ENCODE data around the gene GRK3. TPM values are rescaled to one million over a fixed set of nuclear protein-coding genes. Genes with fewer than 3 reads are reported as not detected.

Gene GRK3
- total RNA-seq, 1 experiment from 2014 or later: 14.6 TPM

GRCh38 chr22:25637672-25638071 lies 73.2 kb downstream of the GRK3 start:
- Histone ChIP-seq H3K27ac (ENCODE audit: low read depth, low read length) (no peak overlapping the region), H3K4me1 (ENCODE audit: control insufficient read depth in 1 of 2, insufficient read depth in 2 of 2, low read length in 2 of 2) (no peaks in the 10 kb centered on the region), H3K4me3 (replicated peaks in 1 of 2; ENCODE audit: low read depth in 1 of 2, low read length in 2 of 2) (no peak overlapping the region), H2AFZ (ENCODE audit: low read depth, low read length, poor library complexity, severe bottlenecking) (no peak overlapping the region), H3K79me2 (ENCODE audit: insufficient read depth, low read length) (peaks cover 4% of the 10 kb centered on the region), H3K9me2 (ENCODE audit: insufficient read depth) (no peaks in the 10 kb centered on the region), H4K20me1 (ENCODE audit: insufficient read depth) (no peaks in the 10 kb centered on the region), H3K4me2 (ENCODE audit: low read length) (no peak overlapping the region), H3K9me3 (ENCODE audit: control insufficient read depth in 1 of 2, insufficient read depth in 1 of 2, low read depth in 1 of 2, low read length in 2 of 2) (no peaks in the 10 kb centered on the region), H3K36me3 (ENCODE audit: control insufficient read depth in 1 of 2, insufficient read depth in 2 of 2, low read length in 2 of 2) (no peaks in the 10 kb centered on the region), H3K9ac (ENCODE audit: low read length) (no peak overlapping the region), H3K27me3 (ENCODE audit: insufficient read depth, low read length) (no peaks in the 10 kb centered on the region)
- TF ChIP-seq, protein P1, sequence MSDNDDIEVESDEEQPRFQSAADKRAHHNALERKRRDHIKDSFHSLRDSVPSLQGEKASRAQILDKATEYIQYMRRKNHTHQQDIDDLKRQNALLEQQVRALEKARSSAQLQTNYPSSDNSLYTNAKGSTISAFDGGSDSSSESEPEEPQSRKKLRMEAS (IDR thresholded peaks at IDR 0.05): no peak
- DNase-seq (ENCODE audit: low read depth, low spot score): no peak
- POLR2A ChIA-PET: no interaction called here
- RAD21 ChIA-PET (ENCODE audit: low non-redundant PET in 1 of 2, low total read pairs in 2 of 2, uncharacterized antibody in 2 of 2, unreplicated experiment in 2 of 2): no interaction called here
- CTCF ChIA-PET: no interaction called here
- ATAC-seq: no peak
- BruUV-seq (replicated peaks): no TSS peak
- intact Hi-C loops (cut with micrococcal nuclease): no loop called here

DNA sequence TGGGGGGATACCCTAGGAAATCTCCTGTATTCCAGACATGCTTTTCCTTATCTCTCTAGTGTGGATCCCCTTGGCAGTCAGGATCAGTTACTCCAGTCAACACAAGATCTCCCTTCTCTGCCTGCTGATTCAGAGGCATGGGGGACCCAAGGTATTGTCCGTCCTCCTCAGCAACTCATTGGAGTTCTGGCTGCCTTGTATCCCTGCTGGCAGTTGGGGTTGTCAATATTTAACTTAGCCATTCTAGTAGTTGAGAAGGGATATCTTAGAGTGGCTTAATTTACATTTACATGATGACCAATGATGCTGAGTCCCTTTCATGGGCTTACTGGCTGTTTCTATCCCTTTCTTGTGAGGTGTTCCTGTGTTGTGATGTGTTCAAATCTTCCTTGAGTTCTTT lies 74.2 kb downstream of the GRK3 start:
- no peak overlapping the region for H3K27ac ChIP-seq (ENCODE audit: low read depth, low read length)
- H3K9me2 ChIP-seq (ENCODE audit: insufficient read depth): no peaks in the 10 kb centered on the region
- H3K9ac ChIP-seq (ENCODE audit: low read length): no peak overlapping the region
- no peak overlapping the region for H3K4me2 ChIP-seq (ENCODE audit: low read length)
- DNase-seq (ENCODE audit: low read depth, low spot score) (no peak), ATAC-seq (no peak)
- peaks cover 2% of the 10 kb centered on the region in 2 experiments; a peak in 1 of 4 replicates for H3K4me1 ChIP-seq (ENCODE audit: control insufficient read depth in 1 of 2, insufficient read depth in 2 of 2, low read length in 2 of 2)
- H3K27me3 ChIP-seq (ENCODE audit: insufficient read depth, low read length): no peaks in the 10 kb centered on the region
- no peaks in the 10 kb centered on the region for H3K36me3 ChIP-seq (ENCODE audit: control insufficient read depth in 1 of 2, insufficient read depth in 2 of 2, low read length in 2 of 2)
- no peaks in the 10 kb centered on the region for H4K20me1 ChIP-seq (ENCODE audit: insufficient read depth)
- intact Hi-C loops (cut with micrococcal nuclease): no loop called here
- CTCF ChIA-PET: no interaction called here
- POLR2A ChIA-PET: no interaction called here
- H3K4me3 ChIP-seq (replicated peaks in 1 of 2; ENCODE audit: low read depth in 1 of 2, low read length in 2 of 2): no peak overlapping the region
- TF ChIP-seq CEBPB (IDR thresholded peaks at IDR 0.05; ENCODE audit: low read depth) (no peak), EZH2 (IDR thresholded peaks at IDR 0.05) (no peak), TCF7L2 (IDR thresholded peaks at IDR 0.05; ENCODE audit: borderline replicate concordance, extremely low read depth, insufficient read depth, insufficient read length) (no peak), JUND (IDR thresholded peaks at IDR 0.05) (no peak), ATF3 (IDR thresholded peaks at IDR 0.05) (no peak), SRF (IDR thresholded peaks at IDR 0.05; ENCODE audit: low read depth) (no peak), SIN3A (IDR thresholded peaks at IDR 0.05; ENCODE audit: low read depth) (no peak), ZNF274 (IDR thresholded peaks at IDR 0.05; ENCODE audit: low read depth, low read length) (no peak), YY1 (IDR thresholded peaks at IDR 0.05; ENCODE audit: extremely low read depth, insufficient replicate concordance, low read depth, low read length) (no peak), EZH2phosphoT487 (IDR thresholded peaks at IDR 0.05; ENCODE audit: borderline replicate concordance) (no peak), RAD21 (IDR thresholded peaks at IDR 0.05; ENCODE audit: low read depth) (no peak), SP1 (IDR thresholded peaks at IDR 0.05; ENCODE audit: low read depth) (no peak)
- TF ChIP-seq, protein P2, sequence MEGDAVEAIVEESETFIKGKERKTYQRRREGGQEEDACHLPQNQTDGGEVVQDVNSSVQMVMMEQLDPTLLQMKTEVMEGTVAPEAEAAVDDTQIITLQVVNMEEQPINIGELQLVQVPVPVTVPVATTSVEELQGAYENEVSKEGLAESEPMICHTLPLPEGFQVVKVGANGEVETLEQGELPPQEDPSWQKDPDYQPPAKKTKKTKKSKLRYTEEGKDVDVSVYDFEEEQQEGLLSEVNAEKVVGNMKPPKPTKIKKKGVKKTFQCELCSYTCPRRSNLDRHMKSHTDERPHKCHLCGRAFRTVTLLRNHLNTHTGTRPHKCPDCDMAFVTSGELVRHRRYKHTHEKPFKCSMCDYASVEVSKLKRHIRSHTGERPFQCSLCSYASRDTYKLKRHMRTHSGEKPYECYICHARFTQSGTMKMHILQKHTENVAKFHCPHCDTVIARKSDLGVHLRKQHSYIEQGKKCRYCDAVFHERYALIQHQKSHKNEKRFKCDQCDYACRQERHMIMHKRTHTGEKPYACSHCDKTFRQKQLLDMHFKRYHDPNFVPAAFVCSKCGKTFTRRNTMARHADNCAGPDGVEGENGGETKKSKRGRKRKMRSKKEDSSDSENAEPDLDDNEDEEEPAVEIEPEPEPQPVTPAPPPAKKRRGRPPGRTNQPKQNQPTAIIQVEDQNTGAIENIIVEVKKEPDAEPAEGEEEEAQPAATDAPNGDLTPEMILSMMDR (IDR thresholded peaks at IDR 0.05 in 2 of 3, conservative IDR thresholded peaks at IDR 0.05 in 1 of 3; ENCODE audit: borderline replicate concordance in 1 of 3, insufficient read depth in 1 of 3, low read depth in 2 of 3, low read length in 2 of 3): no peak
- TF ChIP-seq, protein P1 (IDR thresholded peaks at IDR 0.05): no peak
- RAD21 ChIA-PET (ENCODE audit: low non-redundant PET in 1 of 2, low total read pairs in 2 of 2, uncharacterized antibody in 2 of 2, unreplicated experiment in 2 of 2): no interaction called here
- H3K79me2 ChIP-seq (ENCODE audit: insufficient read depth, low read length): peaks cover 4% of the 10 kb centered on the region
- no peaks in the 10 kb centered on the region for H3K9me3 ChIP-seq (ENCODE audit: control insufficient read depth in 1 of 2, insufficient read depth in 1 of 2, low read depth in 1 of 2, low read length in 2 of 2)
- no peak overlapping the region for H2AFZ ChIP-seq (ENCODE audit: low read depth, low read length, poor library complexity, severe bottlenecking)
- no TSS peak for BruUV-seq (replicated peaks)
